Heart left ventricle (tissue), 16 donors: Measurements from ENCODE around the gene CARD14. TPM values are rescaled to one million over a fixed set of nuclear protein-coding genes. Genes with fewer than 3 reads are reported as not detected.
"Not testable (repeated sequence)": the region's sequence is repeated elsewhere in the genome, so short reads cannot be mapped to it uniquely, and the experiment has no call there.

Source experiments
- ATAC-seq, 4 donors: fragments of 200-7000 bp; cut with Tn5 transposase; one replicate each; pipeline ENCODE4 v1.9.1; 2020 to 2022; ENCODE audit warnings: moderate library complexity in 4 of 4, mild to moderate bottlenecking in 3 of 4, moderate number of reproducible peaks in 1 of 4
- DNase-seq, 5 donors: peaks; one replicate each; pipeline ENCODE4 v3.0.0-alpha.2; 2020
- H3K27ac ChIP-seq, 12 donors: fragments of 200-600 bp; sonication (generic) in 4 of 12; one replicate each; pipeline versions ENCODE4 v1.5.0 to v1.8.0; 2016 to 2022; ENCODE audit warnings: mild to moderate bottlenecking in 2 of 12
- H3K27me3 ChIP-seq, 9 donors: fragments of 200-600 bp; sonication (generic) in 2 of 9; one replicate each; pipeline versions ENCODE4 v1.5.1 to v1.8.0; 2016 to 2022; ENCODE audit warnings: mild to moderate bottlenecking in 3 of 9
- H3K36me3 ChIP-seq, 9 donors: fragments of 200-600 bp; sonication (generic) in 2 of 9; one replicate each; pipeline versions ENCODE4 v1.5.0 to v1.8.0; 2018 to 2022; ENCODE audit warnings: mild to moderate bottlenecking in 2 of 9
- H3K4me1 ChIP-seq, 12 donors: fragments of 200-600 bp; sonication (generic) in 4 of 12; one replicate each; pipeline versions ENCODE4 v1.5.0 to v1.8.0; 2016 to 2022; ENCODE audit warnings: mild to moderate bottlenecking in 3 of 12
- H3K4me3 ChIP-seq, 12 donors: fragments of 200-600 bp; sonication (generic) in 4 of 12; one replicate each; pipeline versions ENCODE4 v1.5.0 to v1.8.0; 2017 to 2022; ENCODE audit warnings: mild to moderate bottlenecking in 9 of 12, moderate library complexity in 4 of 12
- H3K9me3 ChIP-seq, 12 donors: fragments of 200-600 bp; sonication (generic) in 4 of 12; one replicate each; pipeline versions ENCODE4 v1.5.0 to v1.8.0; 2016 to 2022; ENCODE audit warnings: mild to moderate bottlenecking in 1 of 12
- CTCF ChIP-seq, 12 donors: fragments of 200-600 bp; sonication (generic) in 4 of 12; IDR thresholded peaks; one replicate each; pipeline versions ENCODE4 v1.5.0 to v1.8.0; 2018 to 2022; ENCODE audit warnings: antibody characterized with exemption in 12 of 12, mild to moderate bottlenecking in 5 of 12
- POLR2A ChIP-seq, 2 donors: fragments of 450-650 bp; IDR thresholded peaks; one replicate each; pipeline ENCODE4 v1.6.1; 2017; ENCODE audit warnings: antibody characterized with exemption in 2 of 2, mild to moderate bottlenecking in 2 of 2, moderate library complexity in 2 of 2
- WGBS, 4 donors: extraction: QIAGEN DNeasy Blood & Tissue Kit in 2 of 4; methylation state at CpG; one replicate each; pipeline versions ENCODE4 v1.1.5 to v1.1.7; 2013 to 2018; 5-methylcytosine and 5-hydroxymethylcytosine counted together
- intact Hi-C, 10 donors: fragments of 100-400 bp; cut with DNase I; formaldehyde crosslinking; loops; one replicate each; pipeline versions ENCODE4 v1.11.1 to v1.14.2; 2022
- polyA plus RNA-seq, 2 donors: library from polyadenylated mRNA; stranded (reverse); fragments of 200-250 nt; gene quantifications; one replicate each; pipeline ENCODE4 v1.2.3, GENCODE V29; 2013
- total RNA-seq, 9 donors: library from RNA; depleted of rRNA in 2 of 9; stranded (reverse); fragments of >200 nt in 2 of 9; fragmentation: NEBNext Ultra II Directional in 3 of 9; extraction: Animal tissue kit (Norgen Biotek cat#: 25700) in 3 of 9; gene quantifications; one replicate each; pipeline versions ENCODE4 v1.1.0 to v1.2.4, GENCODE V29; 2016 to 2023
- donor health status: ischemic (EF 13 %, LVEDD 7.1; RV severe dilation, severe dysfunction).
- donor health status: healthy with polysubstance abuse.
- donor health status: DM: no; HTN: yes; CAD: no.
- donor health status: DM: no; HTN: no; CAD: no.
- donor health status: ischemic (EF 25% LVEDD 6.9; RV normal size, moderate dysfunction).
- donor health status: ischemic (EF 25% LVEDD 5.7; RV mildly dilated, moderate dysfunction).
- donor health status: healthy.
- donor health status: DM: yes; HTN: yes; CAD: no.
- donor health status: ischemic (EF 35%, LVEDD 5.7; RV mildly dilated, moderate dysfunction).
- donor health status: nonischemic (EF 11% LVEDD 7.7; RV severe dilation, severe dysfunction).
- donor health status: DM: yes; HTN: yes; CAD: no.
- donor health status: PGD.
- donor health status: ischemic (EF 29% LVEDD 5.4; RV normal size, mild dysfunction).
- donor health status: nonischemic (EF 23%, LVEDD 6.1; RV moderate dilation, normal function).

Gene CARD14
- total and polyA plus RNA-seq, 11 donors: 0.11 to 0.44 (median 0.19) TPM; not detected in 5

- Histone ChIP-seq H3K27me3 (no peaks in the 10 kb centered on the region), H3K36me3 (no peaks in the 10 kb centered on the region), H3K4me3 (no peak overlapping the region), H3K4me1 (peaks cover 0 to 12% (median 3%) of the 10 kb centered on the region in 12 donors), H3K9me3 (no peaks in the 10 kb centered on the region), H3K27ac (no peak overlapping the region)
- intact Hi-C loops: loop anchor here in 1 of 10 donors (10.0 kb wide), 1 partner anchor 52 kb away; the partner anchor contains the start of gene EIF4A3
- DNase-seq: no peak
- WGBS, 4 donors: 92 to 95% (median 94%) methylated on average over 7 of the region's 7 CpGs
- TF ChIP-seq POLR2A (IDR thresholded peaks at IDR 0.05) (no peak), CTCF (IDR thresholded peaks at IDR 0.05) (no peak)
- no peak for ATAC-seq
These were observed 26.8 kb downstream of the CARD14 start for GRCh38 chr17:80196652-80197051.

- WGBS, 4 donors: 65 to 80% (median 80%) methylated on average over 2 to 27 of the region's 27 CpGs
- intact Hi-C loops: loop anchor here in 1 of 10 donors (10.0 kb wide), 1 partner anchor 53 kb away; the partner anchor contains the start of gene EIF4A3
- Histone ChIP-seq H3K27ac (no peak overlapping the region), H3K4me1 (no peaks in the 10 kb centered on the region), H3K27me3 (no peaks in the 10 kb centered on the region), H3K9me3 (no peaks in the 10 kb centered on the region), H3K36me3 (no peaks in the 10 kb centered on the region), H3K4me3 (no peak overlapping the region)
- ATAC-seq (no peak), DNase-seq (no peak)
- TF ChIP-seq CTCF (IDR thresholded peaks at IDR 0.05): no peak
- no peak for TF ChIP-seq POLR2A (IDR thresholded peaks at IDR 0.05)
These were observed 28.4 kb downstream of the CARD14 start for GRCh38 chr17:80198144-80198661.

- H3K27me3 ChIP-seq, ATAC-seq, H3K4me1 ChIP-seq, H3K9me3 ChIP-seq, H3K36me3 ChIP-seq, H3K27ac ChIP-seq, DNase-seq, H3K4me3 ChIP-seq: not testable (repeated sequence)
- intact Hi-C loops: loop anchor here in 1 of 10 donors (10.0 kb wide), 1 partner anchor 54 kb away; the partner anchor contains the start of gene EIF4A3
- WGBS, 4 donors: 76 to 86% (median 77%) methylated on average over 6 of the region's 6 CpGs
These were observed 29.5 kb downstream of the CARD14 start for GRCh38 chr17:80199295-80199694.

GRCh38 chr17:80201446-80201845, 31.6 kb downstream of the CARD14 start:
- no peaks in the 10 kb centered on the region for H3K36me3 ChIP-seq
- ATAC-seq: no peak
- intact Hi-C loops: no loop called here
- no peaks in the 10 kb centered on the region for H3K4me1 ChIP-seq
- no peak for DNase-seq
- no peak overlapping the region for H3K4me3 ChIP-seq
- H3K9me3 ChIP-seq: no peaks in the 10 kb centered on the region
- no peaks in the 10 kb centered on the region for H3K27me3 ChIP-seq
- no peak overlapping the region for H3K27ac ChIP-seq
- TF ChIP-seq POLR2A (IDR thresholded peaks at IDR 0.05): no peak
- no peak for TF ChIP-seq CTCF (IDR thresholded peaks at IDR 0.05)
- 84 to 93% (median 88%) methylated on average over 9 to 15 of the region's 15 CpGs for WGBS, 4 donors

GRCh38 chr17:80202197-80202596, 32.4 kb downstream of the CARD14 start:
- H3K4me1 ChIP-seq: no peaks in the 10 kb centered on the region
- no peaks in the 10 kb centered on the region for H3K36me3 ChIP-seq
- intact Hi-C loops: no loop called here
- H3K27me3 ChIP-seq: no peaks in the 10 kb centered on the region
- DNase-seq: no peak
- TF ChIP-seq POLR2A (IDR thresholded peaks at IDR 0.05) (no peak), CTCF (IDR thresholded peaks at IDR 0.05) (no peak)
- no peaks in the 10 kb centered on the region for H3K9me3 ChIP-seq
- no peak overlapping the region for H3K27ac ChIP-seq
- 89 to 94% (median 92%) methylated on average over 10 to 17 of the region's 17 CpGs for WGBS, 4 donors
- no peak overlapping the region for H3K4me3 ChIP-seq
- no peak for ATAC-seq
